GM15510 (cell line): ENCODE measurements around the gene AHI1.

ENCODE experiments used
- POLR2A ChIP-seq: IDR thresholded peaks from 3 replicates; pipeline ENCODE4 v1.6.1; 2011; ENCODE audit warnings: borderline replicate concordance; ENCODE audit not compliant: insufficient read length; ENCODE audit errors: extremely low read depth

Gene AHI1

DNA sequence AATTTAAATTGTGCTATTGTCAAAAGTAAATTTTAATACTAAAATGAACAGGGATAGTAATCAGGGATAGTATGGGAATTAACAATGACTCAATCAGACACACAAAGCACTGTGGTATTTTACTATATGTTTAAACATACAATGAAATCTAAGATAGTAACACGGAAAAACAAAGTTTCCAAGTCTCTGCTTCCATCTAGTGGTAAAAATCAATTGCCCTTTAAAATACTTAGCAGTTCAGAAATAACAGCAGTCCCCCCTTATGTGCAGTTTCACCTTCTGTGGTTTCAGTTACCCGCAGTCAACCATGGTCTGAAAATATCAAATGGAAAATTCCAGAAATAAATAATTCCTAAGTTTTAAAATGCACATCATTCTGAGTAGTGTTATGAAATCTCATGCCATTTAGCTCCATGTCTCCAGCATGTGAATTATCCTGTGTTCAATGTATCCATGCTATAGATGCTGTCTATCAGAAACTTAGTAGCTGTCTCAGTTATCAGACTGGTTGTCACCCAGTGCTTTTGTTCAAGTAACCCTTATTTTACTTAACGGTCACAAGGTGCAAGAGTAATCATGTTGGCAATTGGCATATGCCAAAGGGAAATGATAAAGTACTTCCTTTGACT is 58.5 kb downstream of the AHI1 start:
- no peak for TF ChIP-seq POLR2A

DNA sequence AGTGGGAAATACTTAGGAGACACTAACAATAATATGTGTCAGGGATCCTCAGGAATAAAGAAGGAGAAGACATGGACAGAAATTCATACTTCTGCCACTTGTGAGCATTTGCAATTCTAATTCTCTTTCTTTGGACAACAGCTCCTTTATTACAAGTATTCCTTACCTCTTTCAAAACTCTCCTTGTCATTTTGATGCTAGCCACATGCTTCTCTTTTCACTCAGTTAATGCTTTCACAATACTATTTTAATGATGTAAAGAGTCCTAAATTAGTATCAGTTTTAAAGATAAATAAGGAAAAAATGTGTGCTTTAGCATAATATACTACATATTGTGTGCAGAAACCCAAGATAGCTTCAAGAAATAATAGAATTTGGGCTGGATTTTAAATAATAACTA is 62.5 kb downstream of the AHI1 start:
- TF ChIP-seq POLR2A = no peak

DNA sequence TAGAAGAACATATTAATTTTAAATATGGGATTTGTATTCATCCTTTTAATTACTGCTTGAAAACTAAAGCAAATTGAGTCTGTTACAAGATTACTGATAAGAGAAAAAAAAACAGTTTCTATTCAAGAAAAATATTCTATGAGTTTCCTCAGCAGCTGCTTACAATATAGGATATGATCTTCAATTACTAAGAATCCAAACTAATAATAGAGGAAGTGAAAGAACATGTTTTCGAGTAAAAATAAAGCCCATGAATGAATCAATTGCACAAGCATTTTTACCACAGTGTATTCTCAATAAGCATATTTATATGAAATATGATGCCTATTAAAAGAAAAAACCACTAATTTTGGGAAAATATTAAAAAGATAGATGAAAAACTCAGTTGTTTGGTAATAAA is 63.4 kb downstream of the AHI1 start:
- TF ChIP-seq POLR2A = no peak

DNA sequence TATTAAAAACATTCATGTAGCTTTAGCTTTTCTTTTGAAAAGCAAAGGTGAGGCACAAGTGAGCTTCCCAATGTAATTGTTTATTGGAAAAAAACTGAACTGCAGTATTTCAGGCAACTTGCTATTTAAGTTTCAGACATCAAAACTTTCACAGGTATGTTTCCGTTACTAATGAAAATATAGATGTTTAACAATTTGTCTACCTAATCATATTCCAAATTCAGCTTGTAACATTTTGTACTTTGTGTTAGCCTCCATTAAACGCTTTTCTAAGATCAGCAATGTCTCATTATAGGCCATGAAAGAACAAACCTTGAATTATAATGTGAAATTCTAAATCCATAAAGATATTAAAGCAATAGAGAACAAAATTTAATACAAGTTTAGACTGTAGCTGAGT is 69.5 kb downstream of the AHI1 start:
- no peak for TF ChIP-seq POLR2A

DNA sequence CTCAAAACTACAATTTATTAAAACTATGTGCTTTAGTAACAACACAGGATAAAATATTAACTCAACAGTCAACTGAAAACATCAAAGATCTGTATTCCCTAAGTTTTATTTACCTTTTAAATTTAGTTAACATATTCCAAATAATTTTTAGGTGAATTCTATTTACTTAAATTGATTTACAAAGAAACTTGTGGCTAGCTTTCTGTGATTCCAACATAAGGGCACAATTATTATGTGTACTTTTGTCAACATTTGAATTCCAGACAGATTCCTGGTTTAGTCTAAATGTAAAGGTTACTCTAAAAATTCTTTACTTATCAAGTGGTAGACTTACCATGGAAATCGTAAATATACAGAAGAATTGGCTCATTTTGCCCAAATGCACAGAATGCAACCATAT is 70.7 kb downstream of the AHI1 start:
- TF ChIP-seq POLR2A = no peak

DNA sequence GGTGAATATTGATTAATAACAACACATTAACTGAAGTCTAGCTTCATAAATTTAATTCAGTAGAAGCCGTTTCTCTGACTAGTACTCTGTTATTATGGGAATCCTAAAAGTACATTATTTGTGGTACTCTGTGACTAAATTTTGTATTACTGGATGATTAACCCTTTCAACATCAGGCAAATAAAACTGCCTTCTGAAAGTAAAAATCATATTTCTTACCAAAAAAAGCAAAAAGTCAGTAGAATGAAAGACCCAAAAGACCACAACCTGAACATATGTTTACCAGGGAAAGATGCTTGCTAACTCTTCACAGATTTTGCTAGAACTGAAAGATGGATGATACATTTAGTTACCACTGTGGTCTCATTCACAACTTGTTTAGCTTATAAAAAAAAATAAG is 73.2 kb downstream of the AHI1 start:
- TF ChIP-seq POLR2A = no peak

DNA sequence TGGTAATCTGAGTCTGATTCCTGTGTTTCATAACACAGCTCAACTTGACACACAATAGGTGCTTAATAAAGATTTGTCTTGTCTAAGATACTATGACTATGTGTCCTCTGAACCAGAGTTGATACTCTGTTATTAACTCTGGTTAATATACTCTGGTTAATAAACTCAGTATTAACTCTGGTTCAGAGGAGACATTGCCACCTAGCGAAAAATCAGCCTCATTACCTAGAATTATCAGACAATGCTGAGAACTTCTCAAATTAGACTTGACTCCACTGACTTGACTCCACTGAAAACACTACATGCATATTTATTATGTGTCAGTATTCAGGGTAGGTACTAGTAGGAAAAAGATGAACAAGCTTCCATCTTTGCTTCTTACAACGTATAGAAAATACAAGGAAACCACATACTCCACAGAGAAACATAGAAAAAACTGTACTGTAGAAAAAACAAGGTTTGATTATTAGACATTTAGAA is 73.9 kb downstream of the AHI1 start:
- TF ChIP-seq POLR2A = no peak

DNA sequence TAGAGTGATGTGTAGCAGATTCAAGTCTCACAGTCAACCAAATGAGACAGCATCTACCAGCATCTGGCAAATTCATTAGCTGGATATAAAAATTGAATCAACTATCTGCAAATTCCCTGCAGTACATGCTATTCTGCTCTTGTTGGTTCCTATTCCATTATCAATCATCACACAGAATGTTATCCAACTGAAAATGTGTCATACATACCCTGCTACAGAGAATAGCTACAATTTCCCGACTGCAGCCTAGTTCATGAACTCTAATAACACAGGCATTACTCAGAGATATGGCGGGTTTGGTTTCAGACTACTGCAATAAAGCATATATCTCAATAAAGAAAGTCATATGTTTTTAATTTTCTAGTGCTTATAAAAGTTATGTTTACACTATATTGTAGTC is 78.4 kb downstream of the AHI1 start:
- TF ChIP-seq POLR2A = no peak

DNA sequence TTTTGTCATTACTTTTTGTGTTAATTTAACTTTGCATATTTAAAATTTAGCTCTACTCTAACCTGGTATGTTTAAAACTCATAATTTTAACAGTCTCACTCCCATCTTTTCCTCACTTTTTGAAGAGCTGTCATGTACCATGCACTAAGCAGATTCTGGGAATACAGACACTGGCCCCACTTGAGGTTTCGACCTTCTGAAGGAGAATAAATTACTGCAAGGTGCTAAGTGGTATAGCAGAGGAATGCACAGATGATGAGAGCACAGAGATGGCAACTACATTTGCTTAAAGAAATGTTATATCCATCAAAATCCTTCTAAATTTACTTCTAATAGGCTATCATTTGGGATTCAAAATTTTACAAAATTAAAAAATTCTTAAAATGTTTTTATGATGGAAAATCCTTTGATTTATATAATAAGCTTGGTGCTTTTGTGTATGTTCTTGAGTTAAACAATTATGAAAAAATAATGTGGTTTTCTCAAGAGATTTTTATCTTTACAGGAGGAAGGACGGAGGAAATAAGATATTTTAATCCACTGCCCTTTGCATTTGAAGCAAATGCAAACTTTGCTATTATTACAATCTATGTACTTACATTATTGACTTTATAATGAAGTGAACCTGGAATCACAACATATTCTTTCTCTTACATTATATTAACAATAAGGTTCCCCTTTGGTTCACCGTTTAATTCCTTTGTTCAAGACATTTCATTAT is 79.3 kb downstream of the AHI1 start:
- no peak for TF ChIP-seq POLR2A

DNA sequence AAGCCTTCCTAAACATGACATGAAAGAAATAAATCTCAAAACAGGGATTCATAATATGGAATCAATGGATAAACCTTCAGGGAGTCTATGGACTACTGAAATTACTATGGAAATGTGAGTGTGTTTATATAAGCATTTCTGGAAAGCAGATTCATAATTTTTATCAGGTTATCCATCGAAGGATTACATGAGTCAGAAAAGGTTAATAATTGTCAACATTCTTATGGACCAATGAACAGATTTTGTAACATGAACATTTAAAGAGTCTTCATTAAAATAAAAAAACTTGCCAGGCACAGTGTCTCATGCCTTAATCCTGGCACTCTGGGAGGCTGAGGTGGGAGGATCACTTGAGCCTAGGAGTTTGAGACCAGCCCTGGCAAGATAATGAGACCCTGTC is 84.8 kb downstream of the AHI1 start:
- no peak for TF ChIP-seq POLR2A

DNA sequence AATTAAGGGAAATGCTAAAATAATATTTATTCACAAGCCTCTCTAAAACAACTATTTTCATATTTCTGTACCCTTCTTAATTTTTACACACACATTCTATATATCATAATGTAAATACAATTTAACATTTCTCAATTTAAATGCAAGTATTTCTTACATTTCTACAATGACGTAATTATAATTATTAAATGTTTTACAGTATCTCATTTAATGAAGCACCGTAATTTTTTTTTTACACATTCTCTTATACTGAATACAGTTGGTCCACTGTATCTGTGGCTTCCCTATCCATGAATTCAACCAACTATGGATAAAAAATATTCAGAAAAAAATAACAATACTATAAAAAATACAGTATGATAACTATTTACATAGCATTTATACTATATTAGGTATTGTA is 85.7 kb downstream of the AHI1 start:
- TF ChIP-seq POLR2A = no peak

DNA sequence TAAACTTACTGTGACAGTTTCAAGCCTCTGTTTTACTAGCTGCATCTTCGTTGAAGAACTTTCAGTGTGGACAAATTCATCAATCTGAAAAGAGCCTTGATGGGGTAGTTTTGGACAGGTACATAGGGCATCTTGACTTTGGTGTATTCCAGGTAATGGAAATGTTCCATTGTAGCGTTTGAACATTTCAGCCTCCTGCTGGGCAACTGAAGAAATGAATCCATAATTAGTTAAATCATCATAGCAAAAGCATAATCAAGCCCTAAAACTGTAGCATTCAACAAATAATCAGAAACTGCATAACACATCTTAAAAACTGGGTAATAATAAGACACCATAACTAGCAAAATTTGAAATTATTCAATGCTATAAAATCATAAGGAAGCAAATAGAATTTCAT is 86.2 kb downstream of the AHI1 start:
- no peak for TF ChIP-seq POLR2A

DNA sequence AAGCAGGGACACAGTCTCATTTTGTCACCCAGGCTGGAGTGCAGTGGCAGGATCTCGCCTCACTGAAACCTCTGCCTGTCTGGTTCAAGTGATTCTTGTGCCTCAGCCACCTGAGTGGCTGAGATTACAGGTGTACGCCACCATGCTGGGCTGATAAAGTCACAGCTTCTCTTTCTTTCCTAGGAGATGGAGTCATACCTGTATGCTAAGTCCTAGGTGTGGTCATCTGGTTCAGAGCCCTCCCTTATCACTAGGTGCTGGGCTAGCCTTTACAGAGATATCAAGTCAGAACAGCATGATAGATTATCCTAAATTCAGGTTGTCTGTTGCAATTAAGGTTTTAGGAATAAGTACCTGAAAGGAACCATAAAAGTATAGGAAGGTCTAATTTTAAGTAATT is 86.7 kb downstream of the AHI1 start:
- TF ChIP-seq POLR2A = no peak

DNA sequence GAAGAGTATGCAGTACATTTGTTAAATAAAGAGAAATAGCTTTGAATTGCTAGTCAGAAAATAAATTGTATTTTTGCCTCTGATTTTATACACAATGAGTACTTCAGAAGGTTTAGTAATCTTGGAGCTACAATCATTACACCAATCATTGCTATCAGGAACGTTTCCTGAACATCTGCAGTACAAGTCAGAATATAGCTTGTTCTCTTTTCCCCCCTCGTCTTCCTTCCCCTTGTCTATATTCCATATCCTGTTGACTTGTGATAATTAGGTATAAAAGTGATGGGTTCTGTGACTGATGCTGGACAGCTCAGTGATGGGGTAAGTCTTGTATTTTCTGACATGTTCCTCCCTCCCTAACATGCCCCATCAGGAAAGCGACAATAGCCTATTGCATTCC is 94.0 kb downstream of the AHI1 start:
- TF ChIP-seq POLR2A = no peak

DNA sequence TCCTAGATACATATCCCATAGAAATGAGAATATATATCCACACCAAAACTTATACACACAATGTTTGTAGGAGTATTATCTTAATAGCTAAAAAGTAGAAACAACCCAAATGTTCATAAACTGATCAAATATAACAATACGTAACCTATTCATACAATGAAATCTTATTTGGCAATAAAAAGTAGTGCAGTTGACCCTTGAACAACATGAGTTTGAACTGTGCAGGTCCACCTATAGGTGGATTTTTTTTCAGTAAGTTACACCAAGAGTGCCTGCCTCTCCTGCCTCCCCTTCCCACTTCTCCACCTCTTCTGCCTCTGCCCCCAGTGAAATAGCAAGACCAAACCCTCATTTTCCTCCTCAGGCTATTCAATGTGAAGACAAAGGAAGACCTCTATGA is 95.2 kb downstream of the AHI1 start:
- TF ChIP-seq POLR2A = no peak
